HCT116 (cell line): ENCODE data around the gene WDR45B. TPM values are rescaled to one million over a fixed set of nuclear protein-coding genes. Genes with fewer than 3 reads are reported as not detected.

ENCODE experiments used
- ATAC-seq: fragments of 200-7000 bp; cut with Tn5 transposase; 2 replicates; pipeline ENCODE4 v1.9.1; 2020; ENCODE audit warnings: mild to moderate bottlenecking, moderate library complexity
- BruUV-seq: library from RNA; stranded (reverse); fragments of 400-500 nt; replicated peaks from 2 replicates; lab custom pipeline; 2021; lab: Mats Ljungman, UMichigan
- CTCF ChIA-PET: fragments of 300-600 bp; sonication (Branson Sonifier 250); formaldehyde crosslinking; loops from one replicate; lab custom pipeline; 2021; ENCODE audit warnings: antibody characterized with exemption; lab: Charles Lee
- POLR2A ChIA-PET: fragments of 300-600, 350-600 bp; sonication (Branson Sonifier 250); formaldehyde crosslinking; loops from one replicate; lab custom pipeline; 2021; ENCODE audit warnings: antibody characterized with exemption; lab: Charles Lee
- RAD21 ChIA-PET, 2 experiments: fragments of 300-600 bp; sonication (Branson Sonifier 250); formaldehyde crosslinking; loops; one replicate each; lab custom pipeline; 2023; ENCODE audit warnings: low total read pairs in 2 of 2; ENCODE audit not compliant: uncharacterized antibody in 2 of 2, unreplicated experiment in 2 of 2, low non-redundant PET in 1 of 2; lab: Charles Lee
- DNase-seq: peaks from one replicate; pipeline ENCODE4 v3.0.0-alpha.2; 2010; ENCODE audit warnings: low read depth, low spot score
- H2AFZ ChIP-seq: fragments of 200-600 bp; shearing (Covaris generic), sonication (generic); 2 replicates; pipeline ENCODE4 v1.6.1; 2017; ENCODE audit warnings: low read depth, mixed run types, mixed read lengths, antibody characterized with exemption, low read length; ENCODE audit not compliant: poor library complexity, severe bottlenecking
- H3K27ac ChIP-seq: 2 replicates; pipeline ENCODE4 v1.5.1; 2012; ENCODE audit warnings: low read depth, low read length
- H3K27me3 ChIP-seq: fragments of 200-600 bp; sonication (generic); 2 replicates; pipeline ENCODE4 v1.6.1; 2016; ENCODE audit warnings: mixed run types, low read length, mixed read lengths; ENCODE audit not compliant: insufficient read depth
- H3K36me3 ChIP-seq, 2 experiments: fragments of 200-500 bp in 1 of 2; fragments of 200-600 bp in 1 of 2; sonication (Bioruptor generic) in 1 of 2; sonication (generic) in 1 of 2; 2 replicates each; pipeline versions ENCODE4 v1.5.1 to v1.6.1; 2014 to 2016; ENCODE audit warnings: low read length in 2 of 2, inconsistent platforms in 1 of 2, mixed read lengths in 1 of 2, mixed run types in 1 of 2; ENCODE audit not compliant: insufficient read depth in 2 of 2, control insufficient read depth in 1 of 2
- H3K4me1 ChIP-seq, 2 experiments: fragments of 200-600 bp in 1 of 2; sonication (generic) in 1 of 2; 2 replicates each; pipeline versions ENCODE4 v1.5.1 to v1.6.1; 2012 to 2017; ENCODE audit warnings: low read length in 2 of 2, inconsistent platforms in 1 of 2, mild to moderate bottlenecking in 1 of 2, mixed read lengths in 1 of 2, mixed run types in 1 of 2, moderate library complexity in 1 of 2; ENCODE audit not compliant: insufficient read depth in 2 of 2, control insufficient read depth in 1 of 2
- H3K4me2 ChIP-seq: fragments of 200-600 bp; sonication (generic); 2 replicates; pipeline ENCODE4 v1.6.1; 2017; ENCODE audit warnings: mixed run types, low read length, mixed read lengths
- H3K4me3 ChIP-seq, 2 experiments: fragments of 200-600 bp in 1 of 2; sonication (generic) in 1 of 2; replicated peaks in 1 of 2; 2 replicates each; pipeline ENCODE4 v1.5.1; 2011 to 2016; ENCODE audit warnings: low read length in 2 of 2, control low read depth in 1 of 2, low read depth in 1 of 2, mild to moderate bottlenecking in 1 of 2, mixed read lengths in 1 of 2, mixed run types in 1 of 2
- H3K79me2 ChIP-seq: fragments of 200-600 bp; sonication (generic); 2 replicates; pipeline ENCODE4 v1.6.1; 2017; ENCODE audit warnings: mild to moderate bottlenecking, mixed run types, low read length, moderate library complexity, mixed read lengths; ENCODE audit not compliant: insufficient read depth
- H3K9ac ChIP-seq: fragments of 200-600 bp; sonication (generic); 2 replicates; pipeline ENCODE4 v1.6.1; 2016; ENCODE audit warnings: low read length, mixed read lengths
- H3K9me2 ChIP-seq: fragments of 200-600 bp; sonication (generic), shearing (Covaris generic); 2 replicates; pipeline ENCODE4 v1.6.1; 2017; ENCODE audit warnings: mixed run types, mild to moderate bottlenecking, moderate library complexity; ENCODE audit not compliant: insufficient read depth
- H3K9me3 ChIP-seq, 2 experiments: fragments of 200-500 bp in 1 of 2; fragments of 200-600 bp in 1 of 2; sonication (Bioruptor generic) in 1 of 2; sonication (generic) in 1 of 2; 2 replicates each; pipeline ENCODE4 v1.6.1; 2014 to 2017; ENCODE audit warnings: low read length in 2 of 2, mixed read lengths in 2 of 2, inconsistent platforms in 1 of 2, low read depth in 1 of 2, mild to moderate bottlenecking in 1 of 2, mixed run types in 1 of 2, moderate library complexity in 1 of 2; ENCODE audit not compliant: control insufficient read depth in 1 of 2, insufficient read depth in 1 of 2
- H4K20me1 ChIP-seq: fragments of 200-600 bp; sonication (generic), shearing (Covaris generic); 2 replicates; pipeline ENCODE4 v1.6.1; 2017; ENCODE audit warnings: mixed run types, mild to moderate bottlenecking, moderate library complexity; ENCODE audit not compliant: insufficient read depth
- EGR1 ChIP-seq: IDR thresholded peaks from 2 replicates; pipeline ENCODE4 v1.6.1; 2012; ENCODE audit warnings: low read depth
- ZBTB33 ChIP-seq: IDR thresholded peaks from 2 replicates; pipeline ENCODE4 v1.6.1; 2011; ENCODE audit warnings: mild to moderate bottlenecking, low read length, moderate library complexity; ENCODE audit not compliant: insufficient replicate concordance; ENCODE audit errors: extremely low read depth
- intact Hi-C: fragments of 100-400 bp; cut with micrococcal nuclease; formaldehyde crosslinking; loops from 2 replicates; pipeline ENCODE4 v1.10.0; 2022
- total RNA-seq: library from RNA; stranded (reverse); gene quantifications from one replicate; pipeline ENCODE4 v1.2.1, GENCODE V29; 2021; ENCODE audit not compliant: unreplicated experiment
- TF ChIP-seq, protein P1 (sequence below), 3 experiments: fragments of 200-600 bp in 1 of 3; sonication (generic) in 1 of 3; IDR thresholded peaks in 2 of 3; conservative IDR thresholded peaks in 1 of 3; 2 replicates each; pipeline ENCODE4 v1.5.1; 2012 to 2017; ENCODE audit warnings: low read depth in 2 of 3, low read length in 2 of 3, antibody characterized with exemption in 1 of 3, borderline replicate concordance in 1 of 3, control low read depth in 1 of 3, mild to moderate bottlenecking in 1 of 3, mixed read lengths in 1 of 3, mixed run types in 1 of 3, moderate library complexity in 1 of 3; ENCODE audit not compliant: insufficient read depth in 1 of 3
- TF ChIP-seq, protein P2 (sequence below): IDR thresholded peaks from 2 replicates; pipeline ENCODE4 v1.6.1; 2012

Gene WDR45B
- total RNA-seq, 1 experiment from 2014 or later, result 117 TPM

DNA sequence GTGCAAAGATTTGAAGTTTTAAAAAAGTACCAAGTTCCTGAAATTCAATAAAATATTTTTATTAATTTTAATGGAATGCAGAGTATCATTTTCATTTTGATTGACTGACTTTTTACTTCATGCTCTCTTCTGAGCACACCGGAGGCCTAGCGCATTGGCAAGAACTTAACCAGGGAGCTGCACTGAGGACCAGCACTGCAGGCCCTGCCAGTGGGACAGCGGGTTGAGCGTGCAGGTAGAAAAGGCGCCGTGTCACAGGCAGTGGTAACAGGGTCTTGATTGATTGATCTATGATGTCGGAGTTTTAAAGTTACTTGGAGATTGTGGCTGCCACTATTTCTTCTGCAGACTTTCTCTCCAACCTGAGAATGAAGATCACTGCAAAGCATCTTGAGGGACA is 43.7 kb downstream of the WDR45B start:
- RAD21 ChIA-PET, result no interaction called here

More for the DNA sequence above, 43.7 kb downstream of the WDR45B start:
- Histone ChIP-seq H3K27me3 (no peaks in the 10 kb centered on the region), H2AFZ (no peak overlapping the region), H3K4me2 (no peak overlapping the region), H3K9me2 (no peaks in the 10 kb centered on the region)
- DNase-seq, result no peak
- TF ChIP-seq, protein P1, sequence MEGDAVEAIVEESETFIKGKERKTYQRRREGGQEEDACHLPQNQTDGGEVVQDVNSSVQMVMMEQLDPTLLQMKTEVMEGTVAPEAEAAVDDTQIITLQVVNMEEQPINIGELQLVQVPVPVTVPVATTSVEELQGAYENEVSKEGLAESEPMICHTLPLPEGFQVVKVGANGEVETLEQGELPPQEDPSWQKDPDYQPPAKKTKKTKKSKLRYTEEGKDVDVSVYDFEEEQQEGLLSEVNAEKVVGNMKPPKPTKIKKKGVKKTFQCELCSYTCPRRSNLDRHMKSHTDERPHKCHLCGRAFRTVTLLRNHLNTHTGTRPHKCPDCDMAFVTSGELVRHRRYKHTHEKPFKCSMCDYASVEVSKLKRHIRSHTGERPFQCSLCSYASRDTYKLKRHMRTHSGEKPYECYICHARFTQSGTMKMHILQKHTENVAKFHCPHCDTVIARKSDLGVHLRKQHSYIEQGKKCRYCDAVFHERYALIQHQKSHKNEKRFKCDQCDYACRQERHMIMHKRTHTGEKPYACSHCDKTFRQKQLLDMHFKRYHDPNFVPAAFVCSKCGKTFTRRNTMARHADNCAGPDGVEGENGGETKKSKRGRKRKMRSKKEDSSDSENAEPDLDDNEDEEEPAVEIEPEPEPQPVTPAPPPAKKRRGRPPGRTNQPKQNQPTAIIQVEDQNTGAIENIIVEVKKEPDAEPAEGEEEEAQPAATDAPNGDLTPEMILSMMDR (IDR thresholded peaks at IDR 0.05 in 2 of 3, conservative IDR thresholded peaks at IDR 0.05 in 1 of 3; ENCODE audit: borderline replicate concordance in 1 of 3, insufficient read depth in 1 of 3, low read depth in 2 of 3, low read length in 2 of 3), result no peak
- TF ChIP-seq, protein P2, sequence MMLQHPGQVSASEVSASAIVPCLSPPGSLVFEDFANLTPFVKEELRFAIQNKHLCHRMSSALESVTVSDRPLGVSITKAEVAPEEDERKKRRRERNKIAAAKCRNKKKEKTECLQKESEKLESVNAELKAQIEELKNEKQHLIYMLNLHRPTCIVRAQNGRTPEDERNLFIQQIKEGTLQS, result no peak
- TF ChIP-seq EGR1, result no peak
- TF ChIP-seq ZBTB33, result no peak
- TF ChIP-seq, all 23 proteins: peak for 0
- Histone ChIP-seq H3K27ac (no peak overlapping the region), H3K79me2 (peaks cover 25% of the 10 kb centered on the region; the same call in 1 of the 2 replicates), H3K4me1 (no peaks in the 10 kb centered on the region), H3K9me3 (no peaks in the 10 kb centered on the region), H3K4me3 (no peak overlapping the region), H3K9ac (no peak overlapping the region), H4K20me1 (no peaks in the 10 kb centered on the region), H3K36me3 (peaks cover 52 to 68% of the 10 kb centered on the region in 2 experiments)
- ChIA-PET POLR2A (no interaction called here), CTCF (no interaction called here)
- BruUV-seq, result no TSS peak
- no peak for ATAC-seq
- intact Hi-C loops, result no loop called here
